Left lung (tissue), 10 donors: ENCODE data around the gene MCL1. TPM values are rescaled to one million over a fixed set of nuclear protein-coding genes. Genes with fewer than 3 reads are reported as not detected.

Experiments
- ATAC-seq: fragments of 200-7000 bp; cut with Tn5 transposase; one replicate; pipeline ENCODE4 v1.9.1; 2020; ENCODE audit warnings: moderate library complexity
- DNase-seq, 4 donors: peaks; one replicate each; pipeline ENCODE4 v3.0.0-alpha.2; 2013 to 2020
- H3K27ac ChIP-seq, 2 donors: fragments of 200-600 bp; sonication (generic) in 1 of 2; one replicate each; pipeline versions ENCODE4 v1.5.0 to v1.8.0; 2020 to 2021
- H3K27me3 ChIP-seq, 2 donors: fragments of 200-600 bp; sonication (generic) in 1 of 2; one replicate each; pipeline versions ENCODE4 v1.5.0 to v1.8.0; 2020 to 2021
- H3K36me3 ChIP-seq, 2 donors: fragments of 200-600 bp; sonication (generic) in 1 of 2; one replicate each; pipeline versions ENCODE4 v1.5.0 to v1.8.0; 2020 to 2021
- H3K4me1 ChIP-seq, 2 donors: fragments of 200-600 bp; one replicate each; pipeline ENCODE4 v1.8.0; 2021
- H3K4me3 ChIP-seq, 2 donors: fragments of 200-600 bp; sonication (generic) in 1 of 2; one replicate each; pipeline versions ENCODE4 v1.5.0 to v1.8.0; 2020 to 2021; ENCODE audit warnings: mild to moderate bottlenecking in 1 of 2
- H3K9me3 ChIP-seq, 2 donors: fragments of 200-600 bp; sonication (generic) in 1 of 2; one replicate each; pipeline versions ENCODE4 v1.5.0 to v1.8.0; 2020 to 2021
- intact Hi-C, 2 donors: fragments of 100-400 bp; cut with DNase I; formaldehyde crosslinking; loops; one replicate each; pipeline versions ENCODE4 v1.11.2 to v1.14.2; 2022
- polyA plus RNA-seq, 6 donors: library from polyadenylated mRNA; unstranded; fragments of 120-200 nt; gene quantifications; one replicate each; pipeline ENCODE4 v1.2.1, GENCODE V29; 2013; ENCODE audit not compliant: insufficient read length in 6 of 6
- total RNA-seq, 2 donors: library from RNA; stranded (reverse); fragmentation: NEBNext Ultra II Directional; extraction: Animal tissue kit (Norgen Biotek cat#: 25700); gene quantifications; one replicate each; pipeline ENCODE4 v1.2.1, GENCODE V29; 2021
- TF ChIP-seq, protein P1 (sequence below), 2 donors: fragments of 200-600 bp; sonication (generic) in 1 of 2; IDR thresholded peaks; one replicate each; pipeline versions ENCODE4 v1.5.0 to v1.8.0; 2021; ENCODE audit warnings: antibody characterized with exemption in 2 of 2
- donor health status: DM: no; HTN: yes; CAD: no.
- donor health status: DM: no; HTN: no; CAD: no.

Gene MCL1
- total and polyA plus RNA-seq, 8 donors, result 114 to 280 (median 184) TPM

DNA sequence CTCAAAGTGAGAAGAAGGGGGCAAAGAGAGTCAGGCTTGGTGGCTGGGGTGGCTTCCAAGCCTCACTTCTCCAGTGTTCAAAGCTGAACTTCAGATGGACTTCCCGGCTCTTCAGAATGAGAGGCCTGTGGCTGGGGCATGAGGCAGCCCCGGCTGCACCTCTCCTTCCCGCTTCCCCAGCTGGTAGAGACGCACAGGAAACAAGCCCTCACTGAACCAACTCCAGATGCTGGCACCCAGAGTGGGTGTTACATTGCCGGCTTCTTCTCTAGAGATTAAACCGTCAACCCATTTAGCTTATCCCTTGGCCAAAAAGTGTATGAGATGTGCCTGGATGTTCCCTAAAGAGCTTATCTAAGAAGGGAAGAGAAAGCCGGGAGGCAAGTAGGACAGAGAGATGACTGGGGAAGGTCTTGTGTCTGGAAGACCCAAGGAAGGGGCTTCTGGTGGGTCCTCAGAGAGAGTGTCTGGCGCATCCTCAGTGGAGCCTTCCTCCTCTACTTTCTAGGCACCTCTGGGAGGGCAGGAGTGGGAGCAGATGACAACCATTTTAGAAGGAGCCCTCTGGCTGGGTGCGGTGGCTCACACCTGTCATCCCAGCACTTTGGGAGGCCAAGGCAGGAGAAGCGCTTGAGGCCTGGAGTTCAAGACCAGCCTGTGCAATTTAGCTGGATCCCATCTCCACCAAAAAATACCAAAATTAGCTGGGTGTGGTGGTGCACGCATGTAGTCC is 28.2 kb downstream of the MCL1 start:
- peaks cover 0 to 2% of the 10 kb centered on the region in 2 donors for H3K27me3 ChIP-seq
- H3K4me1 ChIP-seq, result peaks cover 35 to 64% of the 10 kb centered on the region in 2 donors
- no peaks in the 10 kb centered on the region for H3K9me3 ChIP-seq
- DNase-seq (no peak), ATAC-seq (no peak)
- peak overlapping the region; percentile 85 to 89 for H3K27ac ChIP-seq
- intact Hi-C loops, result no loop called here
- peak overlapping the region in 1 of 2 donors; percentile 58 for H3K4me3 ChIP-seq
- H3K36me3 ChIP-seq, result peaks cover 0 to 28% of the 10 kb centered on the region in 2 donors
- TF ChIP-seq, protein P1, sequence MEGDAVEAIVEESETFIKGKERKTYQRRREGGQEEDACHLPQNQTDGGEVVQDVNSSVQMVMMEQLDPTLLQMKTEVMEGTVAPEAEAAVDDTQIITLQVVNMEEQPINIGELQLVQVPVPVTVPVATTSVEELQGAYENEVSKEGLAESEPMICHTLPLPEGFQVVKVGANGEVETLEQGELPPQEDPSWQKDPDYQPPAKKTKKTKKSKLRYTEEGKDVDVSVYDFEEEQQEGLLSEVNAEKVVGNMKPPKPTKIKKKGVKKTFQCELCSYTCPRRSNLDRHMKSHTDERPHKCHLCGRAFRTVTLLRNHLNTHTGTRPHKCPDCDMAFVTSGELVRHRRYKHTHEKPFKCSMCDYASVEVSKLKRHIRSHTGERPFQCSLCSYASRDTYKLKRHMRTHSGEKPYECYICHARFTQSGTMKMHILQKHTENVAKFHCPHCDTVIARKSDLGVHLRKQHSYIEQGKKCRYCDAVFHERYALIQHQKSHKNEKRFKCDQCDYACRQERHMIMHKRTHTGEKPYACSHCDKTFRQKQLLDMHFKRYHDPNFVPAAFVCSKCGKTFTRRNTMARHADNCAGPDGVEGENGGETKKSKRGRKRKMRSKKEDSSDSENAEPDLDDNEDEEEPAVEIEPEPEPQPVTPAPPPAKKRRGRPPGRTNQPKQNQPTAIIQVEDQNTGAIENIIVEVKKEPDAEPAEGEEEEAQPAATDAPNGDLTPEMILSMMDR (IDR thresholded peaks at IDR 0.05), result no peak

DNA sequence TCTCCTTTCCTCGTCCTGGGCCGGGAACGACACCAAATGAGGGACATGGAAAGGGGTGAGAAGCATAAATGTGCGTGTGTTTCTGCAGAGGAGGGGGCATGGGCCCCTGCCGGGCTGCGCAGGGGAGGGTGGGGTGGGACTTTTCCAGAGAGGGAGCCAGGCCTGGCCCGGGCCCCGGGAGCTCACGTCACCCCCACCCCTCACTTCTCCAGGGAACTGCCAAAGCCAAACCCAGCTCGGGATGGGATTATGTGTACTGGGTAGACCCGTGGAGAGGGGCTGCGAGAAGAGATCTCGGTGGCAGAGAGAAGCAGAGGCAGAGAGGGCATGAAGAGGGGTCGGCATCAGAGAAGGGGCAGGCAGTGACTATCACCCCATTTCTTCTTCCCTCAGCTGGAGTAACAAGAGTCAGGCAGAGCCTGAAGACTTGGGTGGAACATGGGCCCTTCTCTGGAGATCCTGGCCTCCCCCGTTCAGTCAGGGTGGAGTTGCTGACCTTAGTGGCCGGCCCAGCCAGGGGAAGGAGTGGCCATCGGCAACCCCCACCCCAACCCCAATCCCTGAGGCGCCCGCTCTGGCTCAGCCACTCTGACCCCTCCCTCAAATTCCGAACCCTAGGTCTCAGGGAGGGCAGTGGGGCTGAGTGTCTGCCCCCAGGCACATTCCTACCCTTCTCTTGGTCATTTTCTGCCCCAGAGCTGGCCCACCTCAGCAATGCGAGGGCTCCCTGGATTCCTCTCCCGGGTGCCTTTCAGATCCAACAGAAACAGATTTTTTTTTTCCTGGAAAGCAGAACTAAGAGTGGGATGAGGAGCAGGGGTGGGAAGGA is 29.0 kb downstream of the MCL1 start:
- TF ChIP-seq, protein P1 (IDR thresholded peaks at IDR 0.05), result no peak
- Histone ChIP-seq H3K36me3 (peaks cover 0 to 21% of the 10 kb centered on the region in 2 donors), H3K4me3 (peak overlapping the region; percentile 44 to 58), H3K9me3 (no peaks in the 10 kb centered on the region), H3K27me3 (peaks cover 0 to 4% of the 10 kb centered on the region in 2 donors), H3K27ac (peak overlapping the region; percentile 85 to 89), H3K4me1 (peaks cover 35 to 64% of the 10 kb centered on the region in 2 donors)
- DNase-seq (peak in 1 of 4 donors; percentile 66), ATAC-seq (peak; percentile 2)
- intact Hi-C loops, result no loop called here

DNA sequence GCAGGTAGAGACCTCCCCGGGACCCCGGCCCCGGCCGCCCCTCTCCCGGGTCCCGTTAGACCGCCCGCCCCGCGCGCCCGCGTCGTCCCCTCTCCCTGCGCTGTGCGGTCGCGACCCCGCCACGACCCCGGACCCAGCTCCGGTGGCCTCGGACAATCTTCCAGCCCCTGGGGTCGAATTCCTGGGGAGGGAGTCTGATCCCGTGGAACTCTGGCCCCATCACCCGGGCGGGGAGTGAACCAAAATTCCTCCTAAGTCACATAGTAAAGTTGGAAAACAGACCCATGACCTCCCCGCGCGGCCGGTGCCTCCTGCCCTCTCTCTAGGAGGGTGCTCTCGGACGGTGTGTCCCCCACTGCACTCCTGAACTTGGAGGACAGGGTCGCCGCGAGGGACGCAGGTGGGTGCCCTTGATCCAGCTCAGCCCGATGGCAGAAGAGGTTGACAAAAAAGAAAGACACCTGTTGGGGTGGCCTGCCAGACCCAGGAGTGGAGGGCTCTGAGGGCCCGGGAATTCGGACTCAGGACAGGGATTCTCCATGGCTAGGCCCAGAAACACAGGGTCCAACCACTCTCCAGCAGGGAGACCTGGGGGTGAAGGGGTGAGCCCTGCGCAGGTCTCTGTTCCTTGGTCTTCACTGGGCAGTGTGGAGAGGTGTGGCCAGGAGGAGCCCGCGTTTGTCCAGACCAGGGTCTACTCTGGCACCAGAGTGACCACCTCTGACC is 29.8 kb downstream of the MCL1 start:
- DNase-seq (peak in 1 of 4 donors; percentile 82), ATAC-seq (peak; percentile 2)
- Histone ChIP-seq H3K9me3 (no peaks in the 10 kb centered on the region), H3K27ac (peak overlapping the region; percentile 87 to 89), H3K4me1 (peaks cover 35 to 64% of the 10 kb centered on the region in 2 donors), H3K27me3 (peaks cover 0 to 4% of the 10 kb centered on the region in 2 donors), H3K36me3 (peaks cover 0 to 13% of the 10 kb centered on the region in 2 donors), H3K4me3 (peak overlapping the region; percentile 44 to 58)
- TF ChIP-seq, protein P1 (IDR thresholded peaks at IDR 0.05), result no peak
- intact Hi-C loops, result no loop called here

DNA sequence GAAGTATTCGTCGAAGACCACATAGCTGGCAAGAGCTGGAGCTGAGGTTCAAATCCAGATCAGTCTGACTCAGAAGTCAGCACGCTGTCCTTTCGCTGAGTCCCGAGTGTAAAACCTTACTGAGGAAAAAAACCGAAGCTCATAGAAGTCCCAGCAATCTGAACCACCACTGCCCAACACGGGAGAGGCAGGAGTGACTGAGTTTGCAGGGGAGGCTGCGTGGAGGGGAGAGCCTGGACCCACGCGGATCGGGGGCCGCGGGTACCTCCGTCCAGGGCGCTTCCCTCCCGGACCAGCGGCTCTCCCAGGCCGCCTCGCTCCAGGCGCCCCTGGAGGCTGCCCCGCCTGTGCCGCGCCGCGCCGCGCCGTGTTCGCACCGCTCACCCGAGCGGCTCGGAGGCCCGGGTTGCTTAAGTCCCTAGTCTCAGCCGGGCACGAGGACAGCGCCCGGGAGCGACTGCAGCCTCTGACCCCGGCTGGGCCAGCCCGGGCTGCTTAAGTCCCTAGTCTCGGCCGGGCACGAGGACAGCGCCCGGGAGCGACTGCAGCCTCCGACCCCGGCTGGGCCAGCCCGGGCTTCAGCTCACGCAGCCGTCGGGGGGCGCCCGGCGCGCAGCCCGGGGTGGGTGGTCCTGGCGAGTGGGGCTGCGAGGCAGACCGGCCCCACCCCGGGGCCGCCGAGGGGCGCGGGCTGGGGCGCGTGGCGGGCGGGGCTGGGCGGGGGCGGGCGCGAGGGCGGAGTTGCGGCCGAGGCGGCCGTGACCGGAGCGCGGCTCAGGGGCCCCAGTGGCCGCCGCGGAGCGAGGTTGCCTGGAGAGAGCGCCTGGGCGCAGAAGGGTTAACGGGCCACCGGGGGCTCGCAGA is 30.5 kb downstream of the MCL1 start, which contains the start of gene ADAMTSL4:
ADAMTSL4 (plus strand) TSS at position 777 of the 864 bp plus-strand sequence. CDS start 2,881 bp downstream, outside the sequence.
- TF ChIP-seq, protein P1 (IDR thresholded peaks at IDR 0.05), result peak in 1 of 2 donors; percentile 14
- peak; percentile 64 for ATAC-seq
- Histone ChIP-seq H3K4me1 (peaks cover 35 to 61% of the 10 kb centered on the region in 2 donors), H3K36me3 (peaks cover 0 to 5% of the 10 kb centered on the region in 2 donors), H3K9me3 (no peaks in the 10 kb centered on the region), H3K4me3 (peak within 1 kb of the TSS; percentile 44 to 58), H3K27me3 (peaks cover 0 to 4% of the 10 kb centered on the region in 2 donors), H3K27ac (peak within 1 kb of the TSS; percentile 87 to 89)
- intact Hi-C loops, result no loop called here
- DNase-seq, result peak; percentile 61 to 93 (median 70)
